Measurements from ENCODE around the gene RFX2.

- TF ChIP-seq CTCF (conservative IDR thresholded peaks at IDR 0.05; ENCODE audit: low read length) (no peak), EZH2phosphoT487 (IDR thresholded peaks at IDR 0.05; ENCODE audit: borderline replicate concordance) (no peak)
Measured at GRCh38 chr19:5950741-5951140, 159.6 kb downstream of the RFX2 start.

Measured in Loucy (cell line).